ENCODE data around the gene SKI.

SKI gene

GRCh38 chr1:2229911-2230731, 2.0 kb downstream of the SKI start:
- DNase-seq (ENCODE audit: low read depth) = no peak

- peak; percentile 48 for DNase-seq (ENCODE audit: low read depth)
These were observed 2.8 kb downstream of the SKI start for GRCh38 chr1:2230781-2231531.

GRCh38 chr1:2231532-2232254, 3.6 kb downstream of the SKI start:
- DNase-seq (ENCODE audit: low read depth) = peak; percentile 75

- no peak for DNase-seq (ENCODE audit: low read depth)
These were observed 4.3 kb downstream of the SKI start for GRCh38 chr1:2232255-2232915.

GRCh38 chr1:2232916-2233438, 4.9 kb downstream of the SKI start:
- DNase-seq (ENCODE audit: low read depth) = no peak

- DNase-seq (ENCODE audit: low read depth) = no peak
These were observed 5.3 kb downstream of the SKI start for GRCh38 chr1:2233468-2233867.

GRCh38 chr1:2233997-2234761, 6.1 kb downstream of the SKI start:
- peak; percentile 68 for DNase-seq (ENCODE audit: low read depth)

GRCh38 chr1:2234762-2235113, 6.6 kb downstream of the SKI start:
- DNase-seq (ENCODE audit: low read depth) = no peak

- DNase-seq (ENCODE audit: low read depth) = no peak
These were observed 7.3 kb downstream of the SKI start for GRCh38 chr1:2235300-2235998.

- DNase-seq (ENCODE audit: low read depth) = peak; percentile 59
These were observed 8.9 kb downstream of the SKI start for GRCh38 chr1:2236695-2237677.

GRCh38 chr1:2237773-2238172, 9.7 kb downstream of the SKI start:
- no peak for DNase-seq (ENCODE audit: low read depth)

GRCh38 chr1:2238361-2239012, 10.4 kb downstream of the SKI start:
- no peak for DNase-seq (ENCODE audit: low read depth)

- no peak for DNase-seq (ENCODE audit: low read depth)
These were observed 10.9 kb downstream of the SKI start for GRCh38 chr1:2239013-2239370.

GRCh38 chr1:2239384-2239985, 11.4 kb downstream of the SKI start:
- DNase-seq (ENCODE audit: low read depth) = no peak

- DNase-seq (ENCODE audit: low read depth) = no peak
These were observed 12.4 kb downstream of the SKI start for GRCh38 chr1:2240270-2241156.

- no peak for DNase-seq (ENCODE audit: low read depth)
These were observed 13.7 kb downstream of the SKI start for GRCh38 chr1:2241820-2242219.

Measured in T follicular helper cell (primary cell).